Astrocyte (in vitro differentiated cells and primary cell): ENCODE measurements around the gene PPM1N. TPM values are rescaled to one million over a fixed set of nuclear protein-coding genes. Genes with fewer than 3 reads are reported as not detected.
A peak's percentile ranks its signal among the peaks of the same experiment; 100 is the strongest.

Experiments
- DNase-seq: peaks from one replicate; pipeline ENCODE4 v3.0.0-alpha.2; 2010; ENCODE audit warnings: low read depth
- FAIRE-seq: peaks from 2 replicates; lab custom pipeline; 2011; peaks lifted over from hg19 to GRCh38; lab: Jason Lieb, UNC
- H2AFZ ChIP-seq: 2 replicates; pipeline ENCODE4 v1.6.0; 2012; ENCODE audit warnings: low read depth, low read length, inconsistent platforms
- H3K27ac ChIP-seq: 2 replicates; pipeline ENCODE4 v1.5.1; 2011; ENCODE audit warnings: low read depth, low read length, inconsistent platforms
- H3K27me3 ChIP-seq: 2 replicates; pipeline ENCODE4 v1.6.0; 2011; ENCODE audit warnings: low read length, inconsistent platforms; ENCODE audit not compliant: insufficient read depth
- H3K36me3 ChIP-seq: 2 replicates; pipeline ENCODE4 v1.5.1; 2011; ENCODE audit warnings: low read length, inconsistent platforms; ENCODE audit not compliant: insufficient read depth
- H3K4me1 ChIP-seq: 2 replicates; pipeline ENCODE4 v1.5.1; 2011; ENCODE audit warnings: low read length, inconsistent platforms; ENCODE audit not compliant: insufficient read depth
- H3K4me2 ChIP-seq: 2 replicates; pipeline ENCODE4 v1.6.0; 2012; ENCODE audit warnings: low read length, inconsistent platforms
- H3K4me3 ChIP-seq: 2 replicates; pipeline ENCODE4 v1.5.1; 2011; ENCODE audit warnings: low read depth, mild to moderate bottlenecking, low read length, inconsistent platforms; ENCODE audit not compliant: insufficient read depth
- H3K79me2 ChIP-seq: 2 replicates; pipeline ENCODE4 v1.6.0; 2012; ENCODE audit warnings: mild to moderate bottlenecking, low read length, inconsistent platforms; ENCODE audit not compliant: insufficient read depth
- H3K9ac ChIP-seq: 2 replicates; pipeline ENCODE4 v1.6.0; 2012; ENCODE audit warnings: mild to moderate bottlenecking, low read length, inconsistent platforms
- H3K9me3 ChIP-seq: 2 replicates; pipeline ENCODE4 v1.5.1; 2012; ENCODE audit warnings: low read depth, mild to moderate bottlenecking, low read length, inconsistent platforms; ENCODE audit not compliant: insufficient read depth
- H4K20me1 ChIP-seq: 2 replicates; pipeline ENCODE4 v1.6.0; 2012; ENCODE audit warnings: low read length, inconsistent platforms; ENCODE audit not compliant: insufficient read depth
- H3K27ac Mint-ChIP-seq: one replicate; pipeline ENCODE4 v1.8.0; 2021; ENCODE audit warnings: mild to moderate bottlenecking, mixed read lengths; ENCODE audit not compliant: unreplicated experiment
- H3K27me3 Mint-ChIP-seq: one replicate; pipeline ENCODE4 v1.8.0; 2021; ENCODE audit warnings: low read depth, mixed read lengths; ENCODE audit not compliant: unreplicated experiment
- H3K36me3 Mint-ChIP-seq: one replicate; pipeline ENCODE4 v1.8.0; 2021; ENCODE audit warnings: low read depth, mixed read lengths; ENCODE audit not compliant: unreplicated experiment
- H3K4me1 Mint-ChIP-seq: one replicate; pipeline ENCODE4 v1.8.0; 2021; ENCODE audit warnings: low read depth, mixed read lengths; ENCODE audit not compliant: unreplicated experiment
- H3K4me3 Mint-ChIP-seq: one replicate; pipeline ENCODE4 v1.8.0; 2021; ENCODE audit warnings: mild to moderate bottlenecking, moderate library complexity, mixed read lengths; ENCODE audit not compliant: unreplicated experiment
- H3K9me3 Mint-ChIP-seq: one replicate; pipeline ENCODE4 v1.8.0; 2021; ENCODE audit warnings: mild to moderate bottlenecking, mixed read lengths; ENCODE audit not compliant: unreplicated experiment
- CTCF ChIP-seq: IDR thresholded peaks from 2 replicates; pipeline ENCODE4 v1.5.1; 2011; ENCODE audit warnings: low read depth, mild to moderate bottlenecking, inconsistent platforms, low read length, moderate library complexity; ENCODE audit not compliant: insufficient read depth
- EZH2 ChIP-seq: IDR thresholded peaks from 2 replicates; pipeline ENCODE4 v1.6.1; 2012; ENCODE audit warnings: mild to moderate bottlenecking, low read length, inconsistent platforms; ENCODE audit not compliant: insufficient read depth
- total RNA-seq: library from RNA; stranded (reverse); gene quantifications from 2 replicates; pipeline ENCODE4 v1.2.1, GENCODE V29; 2021

Gene PPM1N
- total RNA-seq, 1 donor from 2014 or later, result 1.3 TPM

- Histone ChIP-seq H3K4me3 (no peak overlapping the region), H2AFZ (no peak overlapping the region), H3K27ac (no peak overlapping the region), H3K36me3 (peaks cover 56% of the 10 kb centered on the region), H3K79me2 (peaks cover 14% of the 10 kb centered on the region), H3K4me1 (peaks cover 15% of the 10 kb centered on the region), H3K27me3 (no peaks in the 10 kb centered on the region), H4K20me1 (peaks cover 89% of the 10 kb centered on the region), H3K9ac (no peak overlapping the region), H3K9me3 (no peaks in the 10 kb centered on the region), H3K4me2 (no peak overlapping the region)
- no peaks in the 10 kb centered on the region for H3K9me3 Mint-ChIP-seq
- DNase-seq (no peak), FAIRE-seq (no peak)
- H3K27ac Mint-ChIP-seq, result no peak overlapping the region
- peaks cover 28% of the 10 kb centered on the region for H3K36me3 Mint-ChIP-seq
- no peak for TF ChIP-seq EZH2
- no peak for TF ChIP-seq CTCF
- H3K4me3 Mint-ChIP-seq, result no peak overlapping the region
- H3K4me1 Mint-ChIP-seq, result peaks cover 12% of the 10 kb centered on the region
- H3K27me3 Mint-ChIP-seq, result no peaks in the 10 kb centered on the region
Observed at GRCh38 chr19:45524575-45525129, 26.4 kb downstream of the PPM1N start.

- Mint-ChIP-seq H3K27ac (no peak overlapping the region), H3K4me3 (no peak overlapping the region), H3K9me3 (no peaks in the 10 kb centered on the region), H3K4me1 (peaks cover 12% of the 10 kb centered on the region), H3K27me3 (no peaks in the 10 kb centered on the region), H3K36me3 (peaks cover 29% of the 10 kb centered on the region)
- TF ChIP-seq EZH2 (no peak), CTCF (no peak)
- DNase-seq (peak; percentile 50), FAIRE-seq (no peak)
- H3K27me3 ChIP-seq, result no peaks in the 10 kb centered on the region
- H3K36me3 ChIP-seq, result peaks cover 45% of the 10 kb centered on the region
- peaks cover 15% of the 10 kb centered on the region for H3K4me1 ChIP-seq
- H4K20me1 ChIP-seq, result peaks cover 75% of the 10 kb centered on the region
- H3K27ac ChIP-seq, result no peak overlapping the region
- no peak overlapping the region for H3K4me2 ChIP-seq
- peaks cover 3% of the 10 kb centered on the region for H3K79me2 ChIP-seq
- no peak overlapping the region for H2AFZ ChIP-seq
- no peak overlapping the region for H3K9ac ChIP-seq
- no peaks in the 10 kb centered on the region for H3K9me3 ChIP-seq
- no peak overlapping the region for H3K4me3 ChIP-seq
Observed at GRCh38 chr19:45526143-45526542, 27.9 kb downstream of the PPM1N start.

GRCh38 chr19:45526971-45527370 lies 28.7 kb downstream of the PPM1N start:
- no peaks in the 10 kb centered on the region for H3K27me3 ChIP-seq
- Mint-ChIP-seq H3K9me3 (peaks cover 3% of the 10 kb centered on the region), H3K4me1 (peaks cover 12% of the 10 kb centered on the region), H3K36me3 (peaks cover 33% of the 10 kb centered on the region), H3K27ac (no peak overlapping the region), H3K27me3 (no peaks in the 10 kb centered on the region), H3K4me3 (no peak overlapping the region)
- no peak overlapping the region for H3K9ac ChIP-seq
- H3K4me1 ChIP-seq, result peaks cover 15% of the 10 kb centered on the region
- DNase-seq (no peak), FAIRE-seq (no peak)
- H3K27ac ChIP-seq, result no peak overlapping the region
- no peak overlapping the region for H2AFZ ChIP-seq
- H3K36me3 ChIP-seq, result peaks cover 41% of the 10 kb centered on the region
- TF ChIP-seq CTCF, result no peak
- no peak for TF ChIP-seq EZH2
- H3K9me3 ChIP-seq, result no peaks in the 10 kb centered on the region
- H3K4me3 ChIP-seq, result no peak overlapping the region
- H3K4me2 ChIP-seq, result no peak overlapping the region
- no peaks in the 10 kb centered on the region for H3K79me2 ChIP-seq
- H4K20me1 ChIP-seq, result peaks cover 67% of the 10 kb centered on the region
